Iris pigment epithelial cell (primary cell): ENCODE measurements around the gene GTF2F2.
"Not testable (repeated sequence)": the region's sequence is repeated elsewhere in the genome, so short reads cannot be mapped to it uniquely, and the experiment has no call there.

Experiments
- DNase-seq: peaks from one replicate; pipeline ENCODE4 v3.0.0-alpha.2; 2011; ENCODE audit warnings: low read depth

GTF2F2 gene

DNA sequence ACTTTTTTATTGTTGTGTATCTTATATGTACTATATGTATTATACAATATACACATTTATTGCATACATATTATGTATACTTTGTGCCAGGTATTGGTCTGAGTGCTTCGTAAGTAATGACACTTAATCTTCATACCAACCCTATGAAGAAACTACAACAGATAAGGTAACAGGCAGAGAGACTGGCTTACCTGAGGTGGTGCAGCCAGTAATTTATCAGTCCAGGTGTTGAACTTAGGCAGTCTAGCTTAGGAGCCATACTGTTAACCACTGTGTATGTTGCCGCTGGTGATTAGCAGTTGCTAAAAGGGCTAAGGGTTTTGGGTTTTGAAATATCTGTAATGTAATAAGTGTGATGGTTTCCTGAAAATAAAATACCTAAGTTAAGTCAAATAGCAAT lies 134.1 kb downstream of the GTF2F2 start:
- DNase-seq = no peak

DNA sequence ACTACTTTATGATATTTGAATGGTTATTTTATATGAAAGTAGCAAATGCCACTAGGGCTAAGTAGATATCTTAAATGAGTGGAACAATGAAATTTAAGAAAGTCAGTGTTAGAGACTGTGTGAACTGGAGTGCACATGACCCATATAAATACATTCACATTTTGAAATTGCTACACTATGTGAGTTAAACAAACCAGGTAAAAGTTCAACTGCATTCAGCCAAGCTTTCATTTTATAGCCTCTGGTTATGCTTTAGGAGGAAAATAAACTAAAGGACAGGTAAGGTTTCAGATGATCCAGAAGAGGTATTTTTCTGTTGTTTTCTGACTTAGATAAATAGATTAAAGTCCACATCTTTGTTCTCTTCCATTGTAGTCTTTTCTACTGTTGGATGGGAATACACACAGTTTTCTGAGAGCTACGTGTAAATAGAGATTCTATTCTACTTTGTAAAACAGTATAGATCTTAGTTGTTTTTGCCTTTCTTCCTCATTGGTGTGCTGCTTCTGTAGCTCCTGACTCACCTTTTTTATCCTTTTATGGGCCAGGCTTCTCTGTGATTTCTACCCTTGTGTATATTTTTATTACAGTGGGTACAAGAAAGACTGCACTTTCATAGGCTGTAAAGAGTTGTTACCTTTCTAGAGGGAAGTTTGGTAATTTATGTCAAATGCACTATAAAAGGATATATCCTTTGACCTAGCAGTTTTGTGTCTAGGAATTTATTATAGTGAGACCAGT lies 135.1 kb downstream of the GTF2F2 start:
- DNase-seq = no peak

DNA sequence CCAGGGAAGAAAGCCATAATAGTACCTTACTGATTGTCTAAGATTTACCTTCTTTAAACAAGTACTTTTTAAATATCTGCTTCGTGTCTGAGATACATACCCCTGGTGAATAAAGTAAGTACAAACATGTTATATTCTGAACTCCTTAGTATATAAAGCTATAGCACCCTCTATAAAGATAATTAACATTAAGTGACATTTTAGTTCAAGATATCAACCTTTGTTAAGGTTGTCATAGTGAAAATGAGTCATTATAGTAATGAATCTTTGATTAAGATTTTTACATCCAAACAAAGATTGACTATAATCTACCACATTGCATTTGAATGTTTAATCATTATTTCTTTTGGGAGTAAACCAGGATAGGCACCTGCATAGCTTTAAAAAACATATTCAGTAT lies 135.9 kb downstream of the GTF2F2 start:
- DNase-seq = no peak

DNA sequence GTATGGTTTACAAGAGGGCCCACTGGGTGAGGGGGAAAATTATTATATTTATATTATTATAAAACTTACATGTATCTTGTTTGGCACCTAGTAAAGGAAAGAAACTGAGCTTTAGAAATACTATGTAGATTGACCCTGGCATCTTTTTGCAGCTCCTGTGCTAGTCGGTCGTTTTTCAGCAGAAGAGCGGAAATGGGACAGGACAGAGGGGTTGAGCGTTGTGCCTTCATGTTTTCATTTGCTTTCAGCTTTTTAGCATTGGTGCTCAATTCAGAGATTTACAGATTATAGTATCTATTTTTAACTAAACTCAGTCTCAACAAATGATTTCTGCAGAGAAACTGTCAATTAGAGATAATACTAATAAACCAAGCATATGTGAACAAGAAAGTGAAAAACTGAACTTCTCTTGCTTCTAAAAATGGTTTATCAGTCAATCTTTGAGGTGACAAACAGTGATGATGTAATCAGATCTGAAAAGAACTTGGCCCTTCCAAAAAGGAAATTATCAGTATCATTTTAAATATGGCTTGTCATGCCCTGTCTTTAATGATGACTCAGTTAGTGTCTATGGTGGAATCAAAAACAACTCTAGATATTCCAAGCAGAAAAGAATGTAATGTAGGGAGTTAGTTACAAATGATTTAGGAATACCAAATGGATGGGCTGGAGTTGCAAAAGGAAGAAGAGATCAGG lies 137.5 kb downstream of the GTF2F2 start:
- DNase-seq = peak; percentile 56

DNA sequence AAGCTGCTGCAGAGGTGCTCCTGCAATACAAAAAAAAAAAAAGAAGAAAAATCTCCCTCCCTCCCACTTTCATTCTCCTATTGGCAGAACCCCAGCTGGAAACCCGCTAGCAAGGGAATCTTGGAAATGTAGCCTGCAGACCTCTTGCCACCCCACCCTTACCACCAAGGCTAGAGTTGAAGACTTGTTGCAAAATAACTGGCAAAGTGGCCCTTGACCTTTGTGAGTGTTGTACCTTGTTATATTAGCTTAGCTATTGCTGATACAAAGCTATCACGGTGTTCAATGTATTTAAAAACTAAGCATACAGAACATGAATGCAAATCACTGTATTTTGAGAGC lies 138.0 kb downstream of the GTF2F2 start:
- peak; percentile 35 for DNase-seq

DNA sequence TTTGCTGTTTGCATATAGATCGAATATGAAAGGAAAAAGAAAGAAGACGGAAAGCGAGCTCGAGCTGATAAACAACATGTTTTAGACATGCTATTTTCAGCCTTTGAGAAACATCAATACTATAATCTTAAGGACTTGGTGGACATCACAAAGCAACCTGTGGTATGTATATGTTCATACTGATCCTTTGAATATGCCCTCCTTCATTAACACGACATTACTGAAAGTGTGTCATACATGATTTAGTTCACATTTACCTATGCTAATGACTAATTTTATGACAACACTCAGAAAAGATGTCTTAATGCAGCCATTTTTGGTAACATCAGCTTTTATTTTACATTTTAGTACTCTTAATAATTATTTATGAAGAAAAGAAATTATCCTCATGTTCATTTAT lies 146.9 kb downstream of the GTF2F2 start:
- no peak for DNase-seq

DNA sequence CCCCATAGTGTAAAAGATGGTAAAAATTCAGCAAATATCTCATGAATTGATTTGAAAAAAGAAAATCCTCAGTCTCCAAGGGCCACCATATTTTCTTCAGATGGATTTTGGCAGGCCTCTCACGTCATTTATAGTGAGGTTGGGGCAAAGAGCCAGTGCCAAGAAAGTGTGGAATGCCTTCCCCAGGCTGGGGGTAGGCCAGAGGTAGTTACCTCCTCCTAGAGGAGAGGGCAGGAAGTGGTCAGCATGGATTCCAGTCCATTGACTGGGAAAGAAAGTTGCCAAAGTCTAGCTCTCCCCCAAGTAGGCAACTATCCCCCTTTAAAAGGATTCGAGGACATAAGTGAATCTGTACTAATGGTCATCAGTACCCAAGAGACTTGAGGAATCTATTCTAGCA lies 148.9 kb downstream of the GTF2F2 start:
- DNase-seq = peak; percentile 14

DNA sequence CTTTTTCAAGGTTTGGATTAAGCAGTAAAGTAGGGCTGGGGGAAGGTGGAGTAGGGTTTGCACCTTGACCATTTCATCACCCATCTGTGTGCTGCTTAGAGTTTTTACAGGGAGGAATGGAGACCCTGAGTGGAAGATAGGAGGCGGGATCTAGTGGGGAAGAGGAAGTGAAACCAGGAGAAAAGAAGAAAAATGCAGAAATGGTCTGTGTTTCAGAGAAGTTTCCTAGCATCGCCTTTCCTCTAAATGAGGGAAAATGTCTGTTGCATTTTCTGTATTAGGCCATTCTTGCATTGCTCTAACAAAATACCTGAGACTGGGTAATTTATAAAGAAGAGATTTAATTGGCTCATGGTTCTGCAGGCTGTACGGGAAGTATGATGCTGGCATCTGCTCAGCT lies 156.6 kb downstream of the GTF2F2 start:
- DNase-seq = no peak

DNA sequence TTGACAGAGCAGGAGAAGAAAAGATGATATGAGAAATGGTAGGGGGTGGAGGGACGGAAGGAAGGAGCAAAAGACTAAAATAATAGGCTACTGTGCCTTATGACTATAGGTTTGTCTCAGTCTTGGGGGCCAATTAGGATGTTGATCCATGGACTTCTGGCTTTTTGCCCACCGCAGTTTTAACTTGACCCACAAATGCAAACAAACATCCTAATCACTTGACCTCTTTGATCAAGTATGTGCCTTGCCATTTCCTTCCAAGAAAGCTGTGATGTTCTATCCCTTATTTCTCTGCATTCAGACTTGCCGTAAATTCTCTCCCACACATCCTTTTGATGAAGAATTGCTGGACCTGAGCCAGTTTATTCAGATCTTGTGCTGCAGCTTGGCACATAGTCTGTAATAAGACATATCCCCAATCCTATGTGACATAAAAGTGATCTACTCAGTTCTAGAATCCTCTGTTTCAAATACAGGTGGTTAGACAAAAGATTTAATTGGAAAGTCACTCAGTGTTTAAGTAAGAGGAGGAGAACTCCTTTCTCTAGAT lies 157.9 kb downstream of the GTF2F2 start:
- peak; percentile 52 for DNase-seq

DNA sequence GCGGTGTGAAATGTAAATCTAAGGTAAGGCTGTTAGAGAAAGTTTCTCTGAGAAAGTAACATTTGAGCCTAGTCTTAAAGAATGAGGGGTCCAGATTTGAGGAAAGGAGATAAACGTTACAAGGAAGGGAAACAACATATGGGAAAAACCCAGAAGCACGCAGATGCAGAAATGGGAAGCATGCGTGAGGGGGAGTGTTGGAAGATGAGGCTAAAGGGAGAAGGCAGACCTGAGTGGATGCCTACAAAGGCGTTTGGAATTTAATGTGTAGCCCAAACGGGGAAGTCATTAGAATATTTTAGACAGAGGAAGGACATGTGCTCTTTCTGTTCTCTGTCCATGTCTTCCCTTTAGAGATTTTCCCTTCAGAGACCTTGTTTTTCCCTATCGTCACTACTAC lies 159.7 kb downstream of the GTF2F2 start:
- no peak for DNase-seq

DNA sequence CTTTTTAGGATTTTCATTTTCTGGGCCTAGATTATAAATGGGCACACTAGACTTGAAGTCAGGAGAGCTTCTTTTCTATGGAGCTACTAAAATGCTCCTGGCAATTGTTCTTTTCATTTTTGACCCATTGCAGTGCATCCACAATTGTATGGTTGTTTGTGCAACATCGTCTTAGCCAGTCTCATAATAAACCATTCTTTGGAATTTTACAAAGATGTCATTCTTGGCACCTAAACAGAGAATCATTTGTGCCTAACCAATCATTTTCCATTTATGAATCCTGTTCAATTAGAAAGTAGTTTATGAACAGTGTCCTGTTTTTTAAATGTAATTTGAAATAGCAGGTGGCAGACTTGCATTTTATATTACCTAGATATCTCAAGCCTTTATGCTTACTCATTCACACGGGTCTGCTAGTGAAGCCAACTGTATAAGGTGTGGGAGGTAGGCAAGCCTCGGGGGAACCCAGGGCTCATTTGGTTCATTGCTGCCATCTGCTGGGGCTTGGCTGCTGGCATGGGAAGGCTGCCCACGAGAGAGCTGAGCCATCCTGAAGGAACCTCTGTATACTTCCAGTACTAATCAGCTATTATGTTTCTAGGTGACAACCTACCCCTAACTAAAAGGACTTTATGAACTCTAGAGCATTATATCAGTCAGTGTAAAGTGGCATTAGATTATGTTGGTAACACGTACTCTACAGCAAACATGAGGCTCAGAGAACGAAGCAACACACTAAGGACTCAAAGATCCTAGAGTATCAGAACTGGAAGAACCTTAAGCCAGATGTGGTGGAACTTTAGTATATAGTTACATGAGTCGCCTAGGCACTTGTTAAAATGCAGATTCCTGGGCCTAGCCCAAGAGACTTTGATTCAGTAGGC lies 160.7 kb downstream of the GTF2F2 start:
- DNase-seq = peak; percentile 78

DNA sequence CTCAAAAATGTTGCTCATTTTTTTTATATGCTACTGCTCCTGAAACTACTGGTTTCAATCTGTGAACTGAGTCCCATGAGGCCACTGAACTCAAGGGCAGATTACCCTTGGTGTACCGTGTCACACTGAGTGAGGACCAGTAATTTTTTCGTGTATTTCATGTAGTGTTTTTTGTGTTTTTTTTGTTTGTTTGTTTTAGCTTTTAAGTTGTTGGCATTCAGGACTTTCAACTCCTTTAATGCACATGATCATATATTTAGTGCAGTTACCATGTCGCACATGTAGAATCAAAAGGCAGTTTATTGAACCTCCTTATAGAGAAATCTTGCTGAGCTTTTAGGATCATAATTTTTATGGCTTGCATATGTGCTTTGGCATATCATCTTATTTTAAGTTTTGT lies 162.7 kb downstream of the GTF2F2 start:
- no peak for DNase-seq

DNA sequence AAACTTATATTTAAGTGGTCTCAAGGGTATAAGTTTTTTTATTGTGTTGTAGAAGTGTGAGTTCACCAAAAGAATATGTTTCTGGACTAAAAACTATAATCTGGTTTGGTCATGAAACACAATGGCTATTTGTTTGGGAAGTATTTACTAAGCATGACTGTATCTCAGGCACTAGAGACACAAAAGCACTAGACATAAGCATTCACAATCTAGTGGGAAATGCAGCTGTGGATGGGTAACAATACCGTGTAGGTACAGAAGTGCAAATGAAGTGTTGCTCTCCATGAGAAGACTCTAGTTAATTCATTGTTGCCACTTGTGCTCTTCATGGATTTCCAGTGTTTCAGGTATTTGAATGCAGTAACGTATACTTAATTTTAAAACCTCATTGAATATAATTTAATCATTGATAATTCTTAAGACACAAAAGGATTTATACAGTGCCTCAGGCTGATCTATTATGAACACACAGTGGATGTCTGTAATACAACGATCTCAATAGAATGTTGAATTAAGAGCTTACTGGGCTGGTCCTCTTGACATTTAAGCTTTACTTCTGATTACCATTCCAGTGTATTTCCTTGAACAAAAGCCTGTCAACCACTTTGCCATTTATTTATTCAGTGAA lies 169.7 kb downstream of the GTF2F2 start:
- DNase-seq = no peak

DNA sequence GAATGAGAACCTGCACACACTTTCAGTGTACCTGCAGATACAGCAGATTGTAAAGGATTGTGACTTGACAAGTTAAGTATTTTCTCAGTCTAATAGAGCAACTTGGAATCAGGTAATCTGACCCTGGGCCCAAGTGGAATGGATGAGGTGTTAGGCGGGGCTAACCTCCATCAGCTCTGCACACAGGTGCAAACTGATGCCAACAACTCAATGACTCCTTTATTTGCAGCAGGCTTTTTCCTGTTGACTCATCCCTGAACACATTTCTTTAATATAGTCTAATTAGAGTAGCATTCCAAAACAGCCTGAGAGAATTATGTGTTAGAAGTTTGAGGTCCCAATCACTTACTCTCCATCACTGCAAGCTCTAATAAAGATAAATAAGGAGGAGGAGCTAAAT lies 171.9 kb downstream of the GTF2F2 start:
- DNase-seq = no peak

DNA sequence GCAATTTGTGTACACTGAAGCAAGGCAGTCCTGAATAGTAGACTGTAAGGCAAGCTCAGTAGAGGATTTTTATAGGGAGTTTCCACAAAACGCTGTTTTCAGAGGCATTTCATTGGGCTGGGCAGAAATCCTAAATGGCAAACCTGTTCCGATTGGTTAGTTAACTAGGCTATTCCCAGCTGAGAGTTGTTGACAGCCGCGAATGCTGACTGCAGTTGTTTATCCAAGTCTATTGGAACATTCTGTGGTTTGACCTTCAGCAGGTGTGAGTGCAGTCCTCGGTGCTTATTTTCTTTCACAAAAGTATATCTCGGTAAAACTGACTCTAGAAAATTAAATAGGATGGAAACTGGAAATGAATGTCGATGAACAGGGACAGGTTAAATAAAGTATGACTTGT lies 175.2 kb downstream of the GTF2F2 start:
- DNase-seq = peak; percentile 82

DNA sequence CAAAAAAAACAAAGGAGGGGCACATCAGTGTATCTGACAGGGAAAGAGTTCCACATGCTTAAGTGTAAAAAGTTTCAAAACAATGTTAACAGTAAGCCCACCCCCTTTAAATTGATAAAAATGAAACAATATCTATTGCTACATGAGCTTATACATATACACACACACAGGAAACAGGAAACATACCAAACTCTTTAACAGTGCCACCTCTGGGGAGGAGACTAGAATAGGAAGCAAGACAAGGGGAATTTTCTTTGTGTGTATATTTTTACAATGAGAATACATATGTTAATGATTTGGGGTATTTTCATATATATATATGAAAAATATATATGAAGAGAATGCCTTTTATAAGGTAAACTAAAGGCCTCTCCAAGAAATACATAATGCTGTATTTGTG lies 175.9 kb downstream of the GTF2F2 start:
- peak; percentile 33 for DNase-seq

DNA sequence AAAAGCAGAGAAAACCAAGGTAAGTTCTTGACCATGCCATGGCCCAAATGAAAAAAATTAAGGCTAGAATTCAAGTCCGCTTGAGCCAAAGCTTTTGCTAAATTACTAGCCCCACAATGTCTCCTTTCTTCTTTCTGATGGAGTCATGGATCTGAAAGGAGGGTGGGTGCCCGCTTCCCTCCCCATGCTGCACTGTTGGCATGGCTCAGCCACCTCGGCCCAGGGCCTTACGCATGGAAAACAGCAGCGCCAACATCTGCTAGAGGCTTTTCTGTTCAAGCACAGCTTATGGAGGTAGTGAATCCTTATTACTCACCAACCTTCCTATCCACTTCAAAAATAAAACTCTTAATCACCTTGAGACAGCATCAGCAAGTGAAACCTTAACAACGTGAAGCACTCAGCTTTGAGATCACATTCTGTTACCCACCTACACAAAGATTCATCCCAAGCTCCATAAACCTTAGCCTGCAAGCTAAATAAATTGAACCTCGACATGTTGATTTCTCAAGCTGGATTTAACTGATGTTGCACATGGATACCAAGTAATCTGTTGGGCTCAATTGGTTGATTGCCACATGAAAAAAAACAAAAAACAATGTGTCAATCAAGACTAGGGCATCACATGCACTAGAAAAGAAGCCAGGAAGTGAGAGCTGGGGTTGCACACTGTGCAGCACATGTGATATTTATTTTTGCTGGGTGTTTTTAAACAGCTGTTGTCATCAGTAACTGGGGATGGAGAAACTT lies 177.3 kb downstream of the GTF2F2 start:
- no peak for DNase-seq

DNA sequence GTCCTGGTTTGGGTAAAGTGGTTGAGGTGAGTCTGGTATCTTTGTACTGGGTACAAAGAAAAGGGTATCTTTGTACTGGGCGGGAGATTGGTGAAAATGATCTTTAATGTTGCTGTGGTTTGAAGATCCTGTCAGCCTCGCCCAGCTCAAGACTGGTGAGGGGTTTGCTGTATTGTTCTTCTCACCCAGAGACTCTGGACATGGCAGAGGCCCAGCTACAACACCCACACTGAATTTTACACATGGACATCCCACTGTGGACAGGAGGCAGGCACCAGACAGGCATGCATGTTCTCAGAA lies 177.8 kb downstream of the GTF2F2 start:
- DNase-seq = no peak

DNA sequence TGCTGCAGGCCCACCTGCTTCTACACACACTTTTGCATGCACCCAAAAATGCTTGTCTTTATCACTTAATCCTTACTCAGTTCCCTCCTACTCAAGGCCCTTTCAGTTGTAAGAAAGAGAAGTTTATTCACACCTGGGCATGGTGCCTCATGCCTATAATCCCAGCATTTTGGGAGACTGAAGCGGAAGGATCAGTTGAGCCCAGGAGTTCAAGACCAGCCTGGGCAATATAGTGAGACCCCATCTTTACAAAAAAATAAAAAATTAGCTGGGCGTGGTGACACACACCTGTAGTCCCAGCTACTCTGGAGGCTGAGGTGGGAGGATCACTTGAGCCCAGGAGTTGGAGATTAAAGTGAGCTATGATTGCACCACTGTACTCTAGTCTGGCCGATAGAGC lies 178.2 kb downstream of the GTF2F2 start:
- DNase-seq = not testable (repeated sequence)

DNA sequence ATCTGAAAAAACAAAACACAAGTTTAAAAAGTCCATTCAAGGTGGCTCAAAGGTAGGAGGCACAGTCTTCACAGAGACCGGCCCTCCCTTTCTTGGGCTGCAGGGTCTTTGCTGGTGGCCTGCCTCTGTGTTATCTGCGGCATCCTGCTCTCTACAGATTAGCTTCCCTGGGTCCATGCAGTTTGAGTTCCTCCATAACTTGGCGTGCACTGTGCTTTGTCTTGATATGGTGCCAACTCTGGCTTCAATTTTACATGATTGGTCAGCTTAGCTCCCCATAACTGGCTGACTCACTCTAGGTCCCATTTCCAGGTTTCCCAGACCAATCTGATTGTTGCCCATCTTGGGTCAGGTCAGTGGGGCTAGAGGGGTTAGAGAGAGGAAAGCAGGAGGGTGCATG lies 178.9 kb downstream of the GTF2F2 start:
- peak; percentile 32 for DNase-seq

DNA sequence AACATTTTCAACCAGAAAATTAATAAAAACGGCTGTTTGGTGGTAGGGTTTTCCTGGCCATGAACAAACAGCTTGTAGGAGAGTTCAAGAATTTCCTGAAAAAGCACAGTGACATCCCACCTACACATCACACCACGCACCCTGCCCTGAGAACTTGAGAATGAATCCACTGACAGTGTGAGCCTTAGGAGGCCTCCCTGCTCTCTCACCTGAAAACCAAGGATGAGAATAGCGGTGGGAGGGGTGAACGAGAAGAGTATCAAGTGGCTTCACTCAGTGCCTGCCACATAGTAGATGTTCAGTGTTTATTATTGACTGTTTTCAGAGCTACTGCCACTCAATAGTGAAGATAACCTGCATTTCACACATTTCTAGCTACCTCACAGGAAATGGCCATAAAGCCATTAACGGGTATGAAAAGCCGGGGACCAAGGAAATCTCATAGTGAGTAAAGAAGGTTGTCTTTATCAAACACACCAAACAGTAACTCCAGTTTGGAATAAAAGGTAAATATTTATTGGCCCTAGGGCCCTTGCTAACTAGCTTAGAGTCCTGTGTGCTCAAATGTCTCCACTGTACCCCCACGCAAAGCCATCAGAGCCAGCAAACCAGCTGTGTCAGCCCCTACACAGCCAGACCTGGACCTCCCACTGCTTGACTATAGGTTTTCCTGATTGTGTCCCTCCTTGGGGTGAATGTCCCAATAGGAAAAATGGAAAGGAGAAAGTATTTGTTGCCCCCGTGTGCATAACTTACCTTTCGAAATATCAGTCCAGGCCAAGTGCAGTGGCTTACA lies 180.1 kb downstream of the GTF2F2 start:
- DNase-seq = no peak
